PC-3 (cell line): ENCODE measurements around the gene GAMT. TPM values are rescaled to one million over a fixed set of nuclear protein-coding genes. Genes with fewer than 3 reads are reported as not detected.

Experiments used
- ATAC-seq: fragments of 200-7000 bp; cut with Tn5 transposase; 2 replicates; pipeline ENCODE4 v1.9.1; 2020; ENCODE audit warnings: mild to moderate bottlenecking, moderate library complexity
- BruUV-seq: library from RNA; stranded (reverse); fragments of 400-500 nt; replicated peaks from 2 replicates; lab custom pipeline; 2021; lab: Mats Ljungman, UMichigan
- CTCF ChIA-PET: fragments of 300-600 bp; sonication (Branson Sonifier 250); formaldehyde crosslinking; loops from one replicate; lab custom pipeline; 2022; ENCODE audit warnings: antibody characterized with exemption; lab: Charles Lee
- POLR2A ChIA-PET: fragments of 300-600 bp; sonication (Branson Sonifier 250); formaldehyde crosslinking; loops from one replicate; lab custom pipeline; 2022; ENCODE audit warnings: antibody characterized with exemption; ENCODE audit not compliant: unreplicated experiment; lab: Charles Lee
- DNase-seq: peaks from one replicate; pipeline ENCODE4 v3.0.0-alpha.2; 2015
- H2AFZ ChIP-seq: fragments of 300-600 bp; sonication (generic); 2 replicates; pipeline ENCODE4 v1.6.0; 2016; ENCODE audit warnings: antibody characterized with exemption, low read length
- H3F3A ChIP-seq: fragments of 300-600 bp; sonication (generic); one replicate; pipeline ENCODE4 v1.6.0; 2017; ENCODE audit warnings: antibody characterized with exemption, low read length, control low read depth, mild to moderate bottlenecking; ENCODE audit not compliant: unreplicated experiment
- H3K27ac ChIP-seq: fragments of 300-600 bp; sonication (generic); 2 replicates; pipeline ENCODE4 v1.5.1; 2016; ENCODE audit warnings: mild to moderate bottlenecking, low read length
- H3K27me3 ChIP-seq: fragments of 300-600 bp; sonication (generic); 2 replicates; pipeline ENCODE4 v1.6.1; 2016; ENCODE audit warnings: low read length, mixed read lengths
- H3K36me3 ChIP-seq: fragments of 300-600 bp; sonication (generic); 2 replicates; pipeline ENCODE4 v1.6.1; 2016; ENCODE audit warnings: low read depth, mixed run types, low read length, mixed read lengths
- H3K4me1 ChIP-seq: fragments of 300-600 bp; sonication (generic); 2 replicates; pipeline ENCODE4 v1.5.1; 2016; ENCODE audit warnings: low read length; ENCODE audit not compliant: insufficient read depth
- H3K4me2 ChIP-seq: fragments of 300-600 bp; sonication (generic); 2 replicates; pipeline ENCODE4 v1.6.0; 2016; ENCODE audit warnings: low read length
- H3K4me3 ChIP-seq: fragments of 300-600 bp; sonication (generic); 2 replicates; pipeline ENCODE4 v1.5.1; 2016; ENCODE audit warnings: mild to moderate bottlenecking, low read length, mixed read lengths
- H3K79me2 ChIP-seq: fragments of 300-600 bp; sonication (generic); 2 replicates; pipeline ENCODE4 v1.6.1; 2017; ENCODE audit warnings: low read length, mixed read lengths
- H3K9ac ChIP-seq: fragments of 300-600 bp; sonication (generic); 2 replicates; pipeline ENCODE4 v1.6.0; 2016; ENCODE audit warnings: mild to moderate bottlenecking, low read length
- H3K9me2 ChIP-seq: fragments of 300-600 bp; sonication (generic); replicated peaks from 2 replicates; pipeline ENCODE4 v1.6.1; 2016; ENCODE audit warnings: mixed run types, low read length, mixed read lengths
- H3K9me3 ChIP-seq: fragments of 300-600 bp; sonication (generic); 2 replicates; pipeline ENCODE4 v1.6.1; 2016; ENCODE audit warnings: low read length, mixed read lengths
- H4K20me1 ChIP-seq: fragments of 300-600 bp; sonication (generic); 2 replicates; pipeline ENCODE4 v1.6.1; 2016; ENCODE audit warnings: low read length, mixed read lengths
- EZH2 ChIP-seq: fragments of 300-600 bp; sonication (generic); IDR thresholded peaks from one replicate; pipeline ENCODE4 v1.6.1; 2017; ENCODE audit warnings: antibody characterized with exemption, mild to moderate bottlenecking, low read length; ENCODE audit not compliant: unreplicated experiment
- EZH2phosphoT487 ChIP-seq: fragments of 300-600 bp; sonication (generic); IDR thresholded peaks from 2 replicates; pipeline ENCODE4 v1.6.1; 2018; ENCODE audit warnings: mild to moderate bottlenecking, antibody characterized with exemption, low read length, borderline replicate concordance
- intact Hi-C: fragments of 100-400 bp; cut with micrococcal nuclease; formaldehyde crosslinking; loops from 2 replicates; pipeline ENCODE4 v1.9.0; 2023
- total RNA-seq: library from RNA; depleted of rRNA; stranded (reverse); fragments of >200 nt; gene quantifications from 2 replicates; pipeline ENCODE4 v1.2.3, GENCODE V29; 2014
- TF ChIP-seq, protein P1 (sequence below): fragments of 300-600 bp; sonication (generic); conservative IDR thresholded peaks from 2 replicates; pipeline ENCODE4 v1.5.1; 2017; ENCODE audit warnings: antibody characterized with exemption, low read depth, mild to moderate bottlenecking, low read length

Gene GAMT
- total RNA-seq, 1 experiment from 2014 or later: 75.6 TPM

DNA sequence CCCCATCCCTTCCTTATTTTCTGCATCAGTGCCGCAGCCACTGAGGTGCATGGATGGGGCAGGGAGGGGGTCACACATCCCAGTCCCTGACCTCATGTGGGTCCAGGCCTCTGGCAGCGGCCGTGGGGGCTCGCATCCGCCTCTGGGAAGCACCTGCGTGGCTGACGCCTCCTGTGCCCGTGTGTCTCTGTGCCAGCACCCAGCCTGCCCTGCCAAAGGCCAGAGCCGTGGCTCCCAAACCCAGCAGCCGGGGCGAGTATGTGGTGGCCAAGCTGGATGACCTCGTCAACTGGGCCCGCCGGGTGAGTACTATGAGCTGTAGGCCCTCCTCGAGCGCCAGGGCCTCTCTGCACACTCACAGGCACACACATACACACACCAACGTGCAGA, 12.7 kb downstream of the GAMT start:
- DNase-seq: no peak
- no peak overlapping the region for H3K4me3 ChIP-seq
- no TSS peak for BruUV-seq
- H3K9me2 ChIP-seq: no peaks in the 10 kb centered on the region
- H3K9ac ChIP-seq: no peak overlapping the region
- peaks cover 25% of the 10 kb centered on the region for H3K79me2 ChIP-seq
- peaks cover 5% of the 10 kb centered on the region; the same call in 1 of the 2 replicates for H3K36me3 ChIP-seq
- H3K27me3 ChIP-seq: no peaks in the 10 kb centered on the region
- intact Hi-C loops: no loop called here
- ATAC-seq: no peak
- H3K9me3 ChIP-seq: no peaks in the 10 kb centered on the region
- TF ChIP-seq, protein P1, sequence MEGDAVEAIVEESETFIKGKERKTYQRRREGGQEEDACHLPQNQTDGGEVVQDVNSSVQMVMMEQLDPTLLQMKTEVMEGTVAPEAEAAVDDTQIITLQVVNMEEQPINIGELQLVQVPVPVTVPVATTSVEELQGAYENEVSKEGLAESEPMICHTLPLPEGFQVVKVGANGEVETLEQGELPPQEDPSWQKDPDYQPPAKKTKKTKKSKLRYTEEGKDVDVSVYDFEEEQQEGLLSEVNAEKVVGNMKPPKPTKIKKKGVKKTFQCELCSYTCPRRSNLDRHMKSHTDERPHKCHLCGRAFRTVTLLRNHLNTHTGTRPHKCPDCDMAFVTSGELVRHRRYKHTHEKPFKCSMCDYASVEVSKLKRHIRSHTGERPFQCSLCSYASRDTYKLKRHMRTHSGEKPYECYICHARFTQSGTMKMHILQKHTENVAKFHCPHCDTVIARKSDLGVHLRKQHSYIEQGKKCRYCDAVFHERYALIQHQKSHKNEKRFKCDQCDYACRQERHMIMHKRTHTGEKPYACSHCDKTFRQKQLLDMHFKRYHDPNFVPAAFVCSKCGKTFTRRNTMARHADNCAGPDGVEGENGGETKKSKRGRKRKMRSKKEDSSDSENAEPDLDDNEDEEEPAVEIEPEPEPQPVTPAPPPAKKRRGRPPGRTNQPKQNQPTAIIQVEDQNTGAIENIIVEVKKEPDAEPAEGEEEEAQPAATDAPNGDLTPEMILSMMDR: no peak
- TF ChIP-seq EZH2phosphoT487 (no peak), EZH2 (no peak)
- H3K4me1 ChIP-seq: no peaks in the 10 kb centered on the region
- H2AFZ ChIP-seq: no peak overlapping the region
- no peaks in the 10 kb centered on the region for H4K20me1 ChIP-seq
- ChIA-PET POLR2A (interaction anchor here (0.6 kb wide), 1 partner anchor 120 kb away, joined by 4 read pairs; the partner anchor contains the start of gene CIRBP), CTCF (no interaction called here)
- no peaks in the 10 kb centered on the region for H3F3A ChIP-seq
- no peak overlapping the region for H3K27ac ChIP-seq
- H3K4me2 ChIP-seq: no peak overlapping the region

DNA sequence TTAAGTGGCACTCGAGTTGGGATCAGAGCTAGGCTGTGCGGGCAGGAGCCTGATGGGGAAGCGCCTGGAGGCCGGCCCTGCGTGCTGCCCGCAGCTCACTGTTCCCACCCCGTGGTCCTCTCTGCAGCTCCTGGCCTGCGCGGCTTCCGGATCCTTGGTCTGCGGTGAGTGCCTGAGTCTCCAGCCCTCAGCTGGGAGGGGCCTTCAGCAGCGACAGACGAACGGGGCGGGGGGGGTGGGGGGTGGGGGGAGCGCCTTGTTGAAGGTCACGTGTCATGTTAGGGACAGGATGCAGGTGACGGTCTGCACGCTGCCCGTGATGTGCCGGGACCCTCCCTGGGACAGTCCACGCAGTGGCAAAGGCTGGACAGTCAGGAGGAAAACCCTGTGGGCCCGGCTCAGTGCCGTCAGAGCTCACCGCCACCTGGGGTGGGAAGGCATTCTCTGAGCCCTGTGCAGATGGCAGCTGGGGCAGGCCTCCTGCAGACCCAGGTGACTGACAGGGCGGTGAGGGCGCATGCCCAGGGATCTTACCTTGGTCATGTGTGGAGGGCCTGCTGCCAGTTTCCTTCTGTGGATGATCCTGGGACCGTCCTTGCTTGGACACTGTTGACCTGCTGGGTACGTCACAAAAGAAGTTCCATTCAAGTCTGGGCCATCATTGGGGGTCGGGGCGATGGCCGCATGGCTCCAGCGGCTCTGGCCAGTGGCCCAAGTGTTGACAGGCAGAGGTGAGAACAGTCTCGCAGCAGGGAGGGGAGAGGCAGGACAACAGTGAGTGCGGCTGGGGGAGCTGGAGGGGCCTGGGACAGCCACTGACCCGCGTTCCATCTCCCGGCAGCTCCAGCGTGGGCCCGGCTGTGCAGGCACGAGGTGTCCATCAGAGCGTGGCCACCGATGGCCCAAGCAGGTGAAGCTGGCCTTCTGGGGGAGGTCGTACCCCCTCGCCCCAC, 13.4 kb downstream of the GAMT start:
- CTCF ChIA-PET: no interaction called here
- H4K20me1 ChIP-seq: no peaks in the 10 kb centered on the region
- H3K9me2 ChIP-seq: no peaks in the 10 kb centered on the region
- intact Hi-C loops: no loop called here
- POLR2A ChIA-PET: interaction anchor here (0.6 kb wide), 1 partner anchor 119 kb away, joined by 4 read pairs; the partner anchor contains the start of gene CIRBP
- no peak overlapping the region for H2AFZ ChIP-seq
- H3K4me1 ChIP-seq: no peaks in the 10 kb centered on the region
- H3K9me3 ChIP-seq: no peaks in the 10 kb centered on the region
- DNase-seq (no peak), ATAC-seq (no peak)
- TF ChIP-seq EZH2 (no peak), EZH2phosphoT487 (no peak)
- TF ChIP-seq, protein P1: no peak
- peaks cover 25% of the 10 kb centered on the region for H3K79me2 ChIP-seq
- no TSS peak for BruUV-seq
- no peak overlapping the region for H3K27ac ChIP-seq
- H3K36me3 ChIP-seq: peaks cover 5% of the 10 kb centered on the region; the same call in 1 of the 2 replicates
- H3F3A ChIP-seq: no peaks in the 10 kb centered on the region
- H3K4me2 ChIP-seq: no peak overlapping the region
- H3K27me3 ChIP-seq: no peaks in the 10 kb centered on the region
- no peak overlapping the region for H3K9ac ChIP-seq
- H3K4me3 ChIP-seq: no peak overlapping the region
